ENCODE data around the gene LDLR. TPM values are rescaled to one million over a fixed set of nuclear protein-coding genes. Genes with fewer than 3 reads are reported as not detected.

The LDLR gene
- total and polyA plus RNA-seq, 2 of the 4 experiments (the other 2 are of a cell fraction), result 45.2 to 53.8 TPM

GRCh38 chr19:11108746-11109145 is 19.5 kb downstream of the LDLR start:
- Histone ChIP-seq H3K56ac (ENCODE audit: extremely low read depth, insufficient read depth, low read length) (no peak overlapping the region), H3K79me1 (ENCODE audit: low read depth in 1 of 2, low read length in 2 of 2) (peaks cover 5 to 36% of the 10 kb centered on the region in 2 experiments; a peak in 3 of 4 replicates), H4K5ac (ENCODE audit: low read depth, low read length) (no peak overlapping the region), H4K8ac (ENCODE audit: low read depth in 2 of 2, low read length in 2 of 2) (no peak overlapping the region), H3K4me3 (ENCODE audit: insufficient read depth, low read depth, low read length) (no peak overlapping the region), H3K14ac (replicated peaks; ENCODE audit: low read depth, low read length) (no peak overlapping the region), H3K4me1 (ENCODE audit: control insufficient read depth, insufficient read depth, low read length) (no peaks in the 10 kb centered on the region), H2BK15ac (ENCODE audit: low read depth, low read length) (no peak overlapping the region), H3K18ac (ENCODE audit: low read depth, low read length) (no peak overlapping the region), H3K27me3 (ENCODE audit: control insufficient read depth, insufficient read depth, low read length) (no peaks in the 10 kb centered on the region), H2BK5ac (ENCODE audit: low read depth, low read length, poor library complexity, severe bottlenecking) (no peak overlapping the region), H2BK120ac (ENCODE audit: low read depth, low read length) (no peak overlapping the region), H3K4me2 (ENCODE audit: low read depth, low read length) (no peak overlapping the region), H3K4ac (ENCODE audit: low read depth, low read length) (no peak overlapping the region), H3K9me1 (ENCODE audit: insufficient read depth, low read length) (no peaks in the 10 kb centered on the region), H3K23ac (ENCODE audit: low read depth, low read length) (no peak overlapping the region), H2AK9ac (replicated peaks; ENCODE audit: low read depth, low read length, poor library complexity) (peak overlapping the region; percentile 1), H4K91ac (ENCODE audit: insufficient read depth, low read depth, low read length) (no peak overlapping the region), H2BK20ac (ENCODE audit: low read depth, low read length) (no peak overlapping the region), H3K9ac (ENCODE audit: low read depth, low read length) (no peak overlapping the region), H2AK5ac (ENCODE audit: low read depth, low read length) (no peak overlapping the region), H3K9me3 (ENCODE audit: control insufficient read depth, insufficient read depth, low read length) (no peaks in the 10 kb centered on the region), H2AFZ (replicated peaks; ENCODE audit: low read length, poor library complexity) (no peak overlapping the region), H3K36me3 (ENCODE audit: control insufficient read depth, insufficient read depth, low read length) (peaks cover 71% of the 10 kb centered on the region), H4K20me1 (ENCODE audit: insufficient read depth, low read length) (peaks cover 11% of the 10 kb centered on the region; the same call in 1 of the 2 replicates), H3K27ac (ENCODE audit: insufficient read depth, low read length) (no peak overlapping the region)
- in situ Hi-C loops (cut with MboI; ENCODE audit: low sequenced_read_pairs) (no loop called here), intact Hi-C loops (cut with micrococcal nuclease) (no loop called here), dilution Hi-C loops (cut with HindIII; ENCODE audit: low sequenced_read_pairs, unreplicated experiment) (no loop called here)
- WGBS, 2 experiments (ENCODE audit: extremely low coverage in 2 of 2, insufficient read length in 1 of 2), result 100% methylated on average over 1 of the region's 6 CpGs; no CpG with 5 or more reads in 1 of the 2 experiments
- TF ChIP-seq MAFK (IDR thresholded peaks at IDR 0.05; ENCODE audit: low read depth, low read length) (no peak), CHD1 (IDR thresholded peaks at IDR 0.05; ENCODE audit: low read depth, low read length) (no peak), MXI1 (IDR thresholded peaks at IDR 0.05; ENCODE audit: borderline replicate concordance, low read depth, low read length) (no peak), RAD21 (IDR thresholded peaks at IDR 0.05; ENCODE audit: low read length) (no peak), USF2 (IDR thresholded peaks at IDR 0.05; ENCODE audit: low read depth, low read length) (no peak)
- ATAC-seq (ENCODE audit: low read depth) (no peak), DNase-seq (no peak)
- BruUV-seq (replicated peaks), result no TSS peak
- POLR2A ChIA-PET (ENCODE audit: unreplicated experiment), result no interaction called here
- CTCF ChIA-PET, result no interaction called here
